Measurements from ENCODE around the gene MMP7. TPM values are rescaled to one million over a fixed set of nuclear protein-coding genes. Genes with fewer than 3 reads are reported as not detected.

The MMP7 gene
- polyA plus RNA-seq, 1 of the 3 experiments (the other 2 are of a cell fraction), result 0.13 TPM

DNA sequence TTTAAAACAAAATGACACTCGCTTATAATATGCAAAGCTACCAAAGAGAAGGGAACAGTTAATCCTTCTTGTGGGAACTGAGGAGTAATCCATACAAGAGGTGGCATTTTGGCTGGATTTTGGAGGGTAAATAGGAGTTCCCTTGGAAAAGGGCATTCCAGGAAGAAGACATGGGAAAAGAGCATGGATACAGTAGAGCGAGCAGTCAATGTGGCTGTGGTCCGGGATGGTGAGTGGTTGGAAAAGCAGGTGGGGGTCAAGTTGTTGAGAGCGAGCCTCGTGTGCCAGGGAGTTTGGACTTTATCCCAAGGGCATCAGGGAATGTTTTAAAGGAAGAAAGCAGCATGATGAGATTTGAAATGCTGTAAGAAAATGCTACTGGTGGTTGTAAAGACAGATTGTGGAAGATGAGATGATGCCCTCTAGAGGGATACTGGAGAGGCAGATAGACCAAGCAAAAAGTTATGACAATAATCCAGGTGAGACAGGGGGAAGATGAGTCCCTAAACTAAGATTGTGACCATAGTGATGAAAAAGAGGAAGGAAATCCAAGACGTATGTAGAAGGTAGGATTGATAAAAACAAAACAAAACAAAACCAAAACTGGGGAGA, 3.8 kb upstream of the MMP7 start:
- ChIA-PET CTCF (no interaction called here), POLR2A (no interaction called here)
- Histone ChIP-seq H3K9ac (no peak overlapping the region), H3K9me3 (no peaks in the 10 kb centered on the region), H3K4me3 (ENCODE audit: low read depth in 2 of 2, low read length in 1 of 2) (no peak overlapping the region), H3K4me2 (no peak overlapping the region), H3K36me3 (replicated peaks in 1 of 2; ENCODE audit: control insufficient read depth in 1 of 2, insufficient read depth in 2 of 2, low read length in 1 of 2) (no peaks in the 10 kb centered on the region), H3K27ac (ENCODE audit: low read depth in 2 of 2, low read length in 1 of 2) (no peak overlapping the region), H3F3A (replicated peaks; ENCODE audit: insufficient read depth) (peaks cover 4% of the 10 kb centered on the region), H3K27me3 (ENCODE audit: insufficient read depth) (no peaks in the 10 kb centered on the region), H3K9me2 (no peaks in the 10 kb centered on the region), H4K20me1 (ENCODE audit: insufficient read depth) (no peaks in the 10 kb centered on the region), H3K4me1 (ENCODE audit: control insufficient read depth in 1 of 2, insufficient read depth in 2 of 2, low read depth in 1 of 2, low read length in 1 of 2) (no peaks in the 10 kb centered on the region; a peak in 1 of 4 replicates), H2AFZ (ENCODE audit: low read depth) (no peak overlapping the region), H3K79me2 (ENCODE audit: insufficient read depth) (no peaks in the 10 kb centered on the region)
- WGBS (ENCODE audit: low lambda C conversion rate), result 43% methylated on average over 6 of the region's 6 CpGs
- TF ChIP-seq SMC3 (IDR thresholded peaks at IDR 0.05; ENCODE audit: low read depth, low read length) (no peak), CTCF (IDR thresholded peaks at IDR 0.05) (peak; percentile 31; the same call in 1 of the 2 replicates), REST (IDR thresholded peaks at IDR 0.05; ENCODE audit: low read depth, low read length) (no peak)
- no peak for DNase-seq

- POLR2A ChIA-PET, result no interaction called here
- CTCF ChIA-PET, result no interaction called here
- TF ChIP-seq TCF12 (IDR thresholded peaks at IDR 0.05) (no peak), RCOR1 (IDR thresholded peaks at IDR 0.05; ENCODE audit: low read length) (no peak), CHD2 (IDR thresholded peaks at IDR 0.05; ENCODE audit: low read length, partially characterized antibody) (no peak), FOSL2 (IDR thresholded peaks at IDR 0.05; ENCODE audit: borderline replicate concordance, low read depth) (no peak), MAX (IDR thresholded peaks at IDR 0.05; ENCODE audit: low read depth) (no peak), TAF1 (IDR thresholded peaks at IDR 0.05; ENCODE audit: borderline replicate concordance, low read depth, low read length) (no peak), SIN3A (IDR thresholded peaks at IDR 0.05; ENCODE audit: borderline replicate concordance, low read depth, low read length) (no peak), EZH2phosphoT487 (IDR thresholded peaks at IDR 0.05; ENCODE audit: borderline replicate concordance, low read depth) (no peak), EP300 (IDR thresholded peaks at IDR 0.05; ENCODE audit: borderline replicate concordance in 1 of 2, low read depth in 1 of 2, low read length in 1 of 2) (no peak), GATA2 (CRISPR knock-in tag; IDR thresholded peaks at IDR 0.05) (no peak), REST (IDR thresholded peaks at IDR 0.05; ENCODE audit: low read depth, low read length) (no peak), NRF1 (IDR thresholded peaks at IDR 0.05; ENCODE audit: low read depth, low read length) (no peak), RAD21 (IDR thresholded peaks at IDR 0.05; ENCODE audit: low read length) (no peak), IRF3 (IDR thresholded peaks at IDR 0.05; ENCODE audit: low read depth, low read length) (no peak), JUND (IDR thresholded peaks at IDR 0.05) (no peak)
Observed at GRCh38 chr11:102528618-102529017, 1.9 kb downstream of the MMP7 start.

More at GRCh38 chr11:102528618-102529017, 1.9 kb downstream of the MMP7 start:
- Histone ChIP-seq H3K9me3 (no peaks in the 10 kb centered on the region), H2AFZ (ENCODE audit: low read depth) (no peak overlapping the region), H3K4me3 (ENCODE audit: low read depth in 2 of 2, low read length in 1 of 2) (no peak overlapping the region), H3K4me1 (ENCODE audit: control insufficient read depth in 1 of 2, insufficient read depth in 2 of 2, low read depth in 1 of 2, low read length in 1 of 2) (no peaks in the 10 kb centered on the region; a peak in 1 of 4 replicates), H3K27me3 (ENCODE audit: insufficient read depth) (no peaks in the 10 kb centered on the region), H3K36me3 (replicated peaks in 1 of 2; ENCODE audit: control insufficient read depth in 1 of 2, insufficient read depth in 2 of 2, low read length in 1 of 2) (no peaks in the 10 kb centered on the region), H3K9ac (no peak overlapping the region), H3K9me2 (no peaks in the 10 kb centered on the region), H3K4me2 (no peak overlapping the region), H3K79me2 (ENCODE audit: insufficient read depth) (no peaks in the 10 kb centered on the region), H4K20me1 (ENCODE audit: insufficient read depth) (no peaks in the 10 kb centered on the region), H3K27ac (ENCODE audit: low read depth in 2 of 2, low read length in 1 of 2) (no peak overlapping the region), H3F3A (replicated peaks; ENCODE audit: insufficient read depth) (peaks cover 10% of the 10 kb centered on the region)
- no peak for DNase-seq

Measured in SK-N-SH (cell line).